IPS DF 6.9 (cell line): ENCODE data around the gene TENM4.

Experiments
- DNase-seq: peaks from one replicate; pipeline ENCODE4 v3.0.0-alpha.2; 2013; ENCODE audit warnings: low read depth, low spot score
- H3K27ac ChIP-seq: one replicate; pipeline ENCODE4 v1.5.1; 2013; ENCODE audit warnings: low read length, control low read depth
- H3K27me3 ChIP-seq: 2 replicates; pipeline ENCODE4 v1.6.1; 2013; ENCODE audit warnings: mild to moderate bottlenecking, low read length; ENCODE audit not compliant: control insufficient read depth, insufficient read depth
- H3K36me3 ChIP-seq: 2 replicates; pipeline ENCODE4 v1.6.1; 2013; ENCODE audit warnings: low read length; ENCODE audit not compliant: control insufficient read depth, insufficient read depth
- H3K4me1 ChIP-seq: 2 replicates; pipeline ENCODE4 v1.6.1; 2013; ENCODE audit warnings: low read length; ENCODE audit not compliant: control insufficient read depth, insufficient read depth
- H3K4me3 ChIP-seq: 2 replicates; pipeline ENCODE4 v1.5.1; 2013; ENCODE audit warnings: mild to moderate bottlenecking, low read length
- H3K9me3 ChIP-seq: 2 replicates; pipeline ENCODE4 v1.6.1; 2013; ENCODE audit warnings: low read length, inconsistent platforms; ENCODE audit not compliant: control insufficient read depth, insufficient read depth
- WGBS: extraction: QIAGEN DNeasy Blood & Tissue Kit; methylation state at CpG from one replicate; pipeline ENCODE4 v1.1.7; 2013; ENCODE audit warnings: mixed read lengths, missing lambda C conversion rate; ENCODE audit not compliant: insufficient read length, insufficient coverage; 5-methylcytosine and 5-hydroxymethylcytosine counted together

The TENM4 gene

GRCh38 chr11:79259800-79260199 is 181.0 kb downstream of the TENM4 start:
- H3K9me3 ChIP-seq = no peaks in the 10 kb centered on the region
- no peaks in the 10 kb centered on the region for H3K27me3 ChIP-seq
- H3K36me3 ChIP-seq = no peaks in the 10 kb centered on the region
- H3K27ac ChIP-seq = no peak overlapping the region
- no peaks in the 10 kb centered on the region for H3K4me1 ChIP-seq
- WGBS = no CpG with 5 or more reads among the region's 4 CpGs
- no peak for DNase-seq
- no peak overlapping the region for H3K4me3 ChIP-seq

GRCh38 chr11:79258576-79258975 is 182.3 kb downstream of the TENM4 start:
- WGBS = no CpG with 5 or more reads among the region's 4 CpGs
- no peak for DNase-seq
- H3K4me3 ChIP-seq = no peak overlapping the region
- H3K27me3 ChIP-seq = no peaks in the 10 kb centered on the region
- no peaks in the 10 kb centered on the region for H3K9me3 ChIP-seq
- no peak overlapping the region for H3K27ac ChIP-seq
- H3K4me1 ChIP-seq = no peaks in the 10 kb centered on the region
- no peaks in the 10 kb centered on the region for H3K36me3 ChIP-seq

- H3K9me3 ChIP-seq = no peaks in the 10 kb centered on the region
- no peak overlapping the region for H3K4me3 ChIP-seq
- no peak for DNase-seq
- no peaks in the 10 kb centered on the region for H3K4me1 ChIP-seq
- H3K27me3 ChIP-seq = no peaks in the 10 kb centered on the region
- H3K36me3 ChIP-seq = no peaks in the 10 kb centered on the region
- H3K27ac ChIP-seq = no peak overlapping the region
- WGBS = no CpG with 5 or more reads among the region's 3 CpGs
Observed at GRCh38 chr11:79255965-79256364, 184.9 kb downstream of the TENM4 start.

GRCh38 chr11:79253280-79253679 is 187.6 kb downstream of the TENM4 start:
- no peaks in the 10 kb centered on the region for H3K9me3 ChIP-seq
- H3K27ac ChIP-seq = no peak overlapping the region
- H3K27me3 ChIP-seq = no peaks in the 10 kb centered on the region
- WGBS = no CpG with 5 or more reads among the region's 8 CpGs
- DNase-seq = no peak
- H3K4me1 ChIP-seq = no peaks in the 10 kb centered on the region
- no peak overlapping the region for H3K4me3 ChIP-seq
- no peaks in the 10 kb centered on the region for H3K36me3 ChIP-seq

- Histone ChIP-seq H3K4me1 (no peaks in the 10 kb centered on the region), H3K27ac (no peak overlapping the region), H3K9me3 (no peaks in the 10 kb centered on the region), H3K36me3 (no peaks in the 10 kb centered on the region), H3K27me3 (no peaks in the 10 kb centered on the region), H3K4me3 (no peak overlapping the region)
- no peak for DNase-seq
- no CpG with 5 or more reads among the region's 5 CpGs for WGBS
Observed at GRCh38 chr11:79249295-79249993, 191.4 kb downstream of the TENM4 start.

- no peak for DNase-seq
- Histone ChIP-seq H3K27ac (no peak overlapping the region), H3K4me1 (no peaks in the 10 kb centered on the region), H3K27me3 (no peaks in the 10 kb centered on the region), H3K4me3 (no peak overlapping the region), H3K9me3 (no peaks in the 10 kb centered on the region), H3K36me3 (no peaks in the 10 kb centered on the region)
- no CpG with 5 or more reads among the region's 2 CpGs for WGBS
Observed at GRCh38 chr11:79244798-79245197, 196.0 kb downstream of the TENM4 start.

- no CpG with 5 or more reads among the region's 6 CpGs for WGBS
- Histone ChIP-seq H3K27ac (no peak overlapping the region), H3K4me1 (no peaks in the 10 kb centered on the region), H3K36me3 (no peaks in the 10 kb centered on the region), H3K4me3 (no peak overlapping the region), H3K9me3 (no peaks in the 10 kb centered on the region), H3K27me3 (no peaks in the 10 kb centered on the region)
- DNase-seq = no peak
Observed at GRCh38 chr11:79244241-79244772, 196.5 kb downstream of the TENM4 start.

GRCh38 chr11:79243422-79244210 is 197.2 kb downstream of the TENM4 start:
- Histone ChIP-seq H3K36me3 (no peaks in the 10 kb centered on the region), H3K27me3 (no peaks in the 10 kb centered on the region), H3K4me1 (no peaks in the 10 kb centered on the region), H3K9me3 (no peaks in the 10 kb centered on the region), H3K27ac (no peak overlapping the region), H3K4me3 (no peak overlapping the region)
- no peak for DNase-seq
- WGBS = no CpG with 5 or more reads among the region's 16 CpGs

- no peak overlapping the region for H3K4me3 ChIP-seq
- no peak overlapping the region for H3K27ac ChIP-seq
- no peaks in the 10 kb centered on the region for H3K36me3 ChIP-seq
- no peaks in the 10 kb centered on the region for H3K27me3 ChIP-seq
- no peaks in the 10 kb centered on the region for H3K9me3 ChIP-seq
- no peaks in the 10 kb centered on the region for H3K4me1 ChIP-seq
- no CpG with 5 or more reads among the region's 3 CpGs for WGBS
- no peak for DNase-seq
Observed at GRCh38 chr11:79242616-79243015, 198.2 kb downstream of the TENM4 start.

GRCh38 chr11:79241852-79242241 is 199.0 kb downstream of the TENM4 start:
- H3K4me3 ChIP-seq = no peak overlapping the region
- no peaks in the 10 kb centered on the region for H3K9me3 ChIP-seq
- no peaks in the 10 kb centered on the region for H3K27me3 ChIP-seq
- WGBS = no CpG with 5 or more reads among the region's 7 CpGs
- no peak overlapping the region for H3K27ac ChIP-seq
- H3K4me1 ChIP-seq = no peaks in the 10 kb centered on the region
- no peaks in the 10 kb centered on the region for H3K36me3 ChIP-seq
- DNase-seq = no peak
